Measurements from ENCODE around the gene FXYD4.
"Not testable (repeated sequence)": the region's sequence is repeated elsewhere in the genome, so short reads cannot be mapped to it uniquely, and the experiment has no call there.

Gene FXYD4

DNA sequence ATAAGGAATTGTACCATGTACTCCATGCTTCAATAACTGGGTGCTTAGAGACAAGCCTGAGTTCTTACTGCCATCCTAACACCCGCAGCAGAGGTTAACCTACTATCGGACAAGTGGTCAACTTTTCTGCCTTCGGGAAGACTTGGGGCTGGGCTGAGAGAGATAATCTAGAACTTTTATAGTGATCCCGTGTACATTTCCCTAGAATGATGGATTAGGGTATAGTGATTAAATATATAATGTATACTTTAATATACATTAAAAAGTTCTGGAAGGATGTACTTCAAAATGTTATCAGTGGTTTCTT, 49.7 kb downstream of the FXYD4 start:
- FAIRE-seq, result no peak

- no peak for FAIRE-seq
Measured at GRCh38 chr10:43421519-43421918, 50.1 kb downstream of the FXYD4 start.

- not testable (repeated sequence) for FAIRE-seq
Measured at GRCh38 chr10:43421944-43422343, 50.5 kb downstream of the FXYD4 start.

DNA sequence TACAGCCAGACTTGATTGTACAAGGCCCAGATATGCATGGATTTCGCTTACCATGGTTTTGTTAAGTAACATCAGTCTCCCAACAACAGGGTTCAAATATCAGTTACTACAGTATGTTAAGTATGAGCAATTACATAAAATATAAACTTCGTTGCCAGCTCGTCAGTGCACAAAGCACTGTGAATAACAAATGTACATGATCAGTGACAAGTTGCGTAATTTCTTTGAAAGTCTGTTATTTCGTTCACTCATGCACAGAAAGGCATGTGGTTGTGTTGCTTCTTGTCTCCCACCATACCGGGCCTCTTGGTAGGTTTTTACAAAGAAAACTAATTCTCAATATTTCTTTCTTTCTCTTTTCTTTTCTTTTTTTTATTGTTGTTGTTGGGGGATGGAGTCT, 53.0 kb downstream of the FXYD4 start:
- FAIRE-seq, result no peak

Measured in A204.1 (cell line).